ENCODE measurements around the gene PSMF1.
A peak's percentile ranks its signal among the peaks of the same experiment; 100 is the strongest.

The PSMF1 gene

DNA sequence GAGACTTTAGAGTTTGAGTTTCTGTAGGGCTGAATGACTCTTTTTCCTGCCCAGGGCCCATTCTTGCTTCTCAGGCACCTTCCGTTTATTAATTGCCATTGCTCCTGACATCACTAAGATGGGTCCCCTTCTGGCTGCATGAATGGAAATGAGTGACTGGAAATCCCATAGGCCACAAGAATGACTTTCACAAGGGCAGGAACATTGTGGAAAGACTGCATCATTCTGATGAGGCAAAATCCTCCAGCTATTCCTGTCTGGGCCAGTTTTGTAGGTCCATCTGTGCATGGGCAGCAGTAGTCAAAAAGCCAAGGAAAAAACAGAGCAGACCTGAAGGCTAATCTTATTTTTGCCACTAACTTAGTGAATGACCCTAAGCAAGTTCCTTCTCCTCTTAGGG is 47.1 kb downstream of the PSMF1 start:
- no peak for DNase-seq

- no peak for DNase-seq
Observed at GRCh38 chr20:1165941-1166340, 47.5 kb downstream of the PSMF1 start.

- no peak for DNase-seq
Observed at GRCh38 chr20:1166948-1167720, 48.7 kb downstream of the PSMF1 start.

DNA sequence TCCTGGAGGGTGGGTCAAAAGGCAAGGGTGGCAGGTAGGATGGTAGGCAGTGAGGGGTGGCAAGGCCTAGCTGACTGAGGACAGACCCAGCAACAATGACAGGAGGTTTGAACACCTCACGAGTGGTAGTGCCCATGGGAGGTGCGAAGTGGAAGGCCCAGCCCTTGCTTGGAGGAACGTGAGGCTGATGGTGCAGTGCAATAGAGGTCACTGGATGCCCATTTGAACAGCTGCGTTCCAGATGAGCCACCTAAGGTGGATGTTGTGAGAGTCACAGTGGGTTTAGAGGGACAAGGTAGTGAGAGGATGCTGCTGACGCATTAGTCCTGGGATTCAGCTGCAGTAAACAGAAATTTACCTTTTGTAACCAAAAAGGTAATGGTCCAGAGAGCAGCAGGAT is 50.8 kb downstream of the PSMF1 start:
- no peak for DNase-seq

DNA sequence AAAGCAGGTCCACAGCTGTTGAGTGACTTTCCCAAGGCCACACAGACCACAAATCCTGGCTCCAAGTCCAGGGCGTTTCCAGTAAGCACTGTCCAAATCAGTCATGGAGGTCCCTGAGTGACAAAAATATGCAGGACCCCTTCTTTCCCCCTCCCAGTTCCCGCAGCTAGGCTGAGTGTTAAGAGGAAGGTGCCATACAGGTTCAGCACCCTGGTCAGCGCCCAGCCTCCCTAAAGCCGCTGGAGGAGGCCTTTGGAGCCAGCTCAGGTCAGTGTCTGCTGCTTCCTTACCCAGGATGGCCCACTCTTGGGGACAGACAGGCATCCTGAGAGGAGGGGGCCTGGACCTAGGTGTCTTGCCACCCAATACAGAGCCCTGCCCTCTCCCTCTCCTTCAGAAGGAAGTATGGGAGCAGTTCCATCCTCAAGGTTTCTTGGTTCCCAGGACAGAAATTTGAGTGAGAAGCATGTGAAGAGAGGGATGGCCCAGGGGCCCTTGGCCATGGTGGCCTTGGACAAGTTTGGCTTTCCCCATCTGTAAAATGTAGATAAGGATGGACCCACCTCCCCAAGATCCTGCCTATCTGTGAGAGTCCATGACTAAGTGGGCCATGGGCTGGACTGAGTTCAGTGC is 53.2 kb downstream of the PSMF1 start:
- DNase-seq = peak; percentile 26

GRCh38 chr20:1173698-1174097 is 55.3 kb downstream of the PSMF1 start:
- DNase-seq = no peak

DNA sequence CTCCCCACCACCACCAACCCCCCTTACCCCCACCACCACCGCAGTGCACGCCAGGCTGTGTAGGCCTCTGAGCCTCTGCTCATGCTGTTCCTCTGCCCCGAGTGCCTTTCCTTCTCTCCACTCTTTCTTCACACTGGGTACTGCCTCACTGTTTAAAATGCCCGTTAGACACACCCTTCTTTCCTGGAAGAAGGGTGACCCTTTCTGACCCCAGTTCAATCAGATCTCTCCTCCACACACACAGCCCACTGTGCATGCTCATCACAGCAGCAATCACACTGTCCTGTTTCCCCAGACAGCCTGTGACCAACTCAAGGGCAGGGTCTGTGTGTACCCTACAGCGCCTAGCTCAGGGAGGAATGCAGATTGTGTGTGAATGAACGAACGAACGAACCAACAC is 56.4 kb downstream of the PSMF1 start:
- DNase-seq = no peak

GRCh38 chr20:1177680-1178079 is 59.3 kb downstream of the PSMF1 start:
- DNase-seq = no peak

GRCh38 chr20:1178103-1178502 is 59.7 kb downstream of the PSMF1 start:
- DNase-seq = no peak

- no peak for DNase-seq
Observed at GRCh38 chr20:1178623-1179022, 60.2 kb downstream of the PSMF1 start.

- no peak for DNase-seq
Observed at GRCh38 chr20:1180949-1181348, 62.5 kb downstream of the PSMF1 start.

DNA sequence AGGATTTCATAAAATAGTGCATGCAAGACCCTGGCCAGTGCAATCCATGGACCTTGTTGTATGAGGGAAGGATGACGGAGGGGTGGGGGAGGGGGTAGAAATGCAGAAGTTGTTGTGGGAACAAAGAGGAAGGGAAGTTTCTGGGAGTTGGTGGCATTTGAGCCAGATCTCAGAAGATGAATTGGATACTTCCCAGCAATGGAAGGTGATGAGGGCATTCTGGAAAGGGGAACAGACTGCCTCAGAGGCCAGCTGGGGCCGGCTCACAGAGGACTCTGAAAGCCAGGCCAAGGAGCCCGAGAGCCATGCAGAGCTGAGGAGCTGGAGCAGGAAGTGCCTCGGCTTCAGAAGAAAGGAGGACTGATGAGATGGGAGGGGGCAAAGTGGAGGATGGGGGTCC is 63.7 kb downstream of the PSMF1 start:
- no peak for DNase-seq

- DNase-seq = no peak
Observed at GRCh38 chr20:1183153-1183552, 64.8 kb downstream of the PSMF1 start.

DNA sequence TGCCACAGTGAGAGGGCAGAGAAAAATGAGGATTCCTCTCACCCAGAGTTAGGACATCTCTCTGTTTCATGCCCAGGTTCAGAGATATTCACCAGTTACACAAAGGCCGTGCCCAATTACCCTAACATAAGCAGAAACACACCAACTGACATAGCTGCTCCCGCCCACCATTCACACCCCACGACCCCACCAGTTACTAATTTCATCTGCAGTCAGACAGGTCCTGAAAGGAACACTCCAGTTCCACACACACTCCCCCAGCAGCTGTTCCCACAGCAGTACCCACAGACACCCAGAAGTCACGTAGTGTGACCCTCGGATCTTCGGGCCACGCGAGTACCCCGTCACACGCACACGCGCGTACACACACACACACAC is 65.8 kb downstream of the PSMF1 start:
- no peak for DNase-seq

- DNase-seq = peak; percentile 16
Observed at GRCh38 chr20:1184638-1185315, 66.4 kb downstream of the PSMF1 start, which contains the start of gene TMEM74B. Gene TMEM74B, minus strand, starts transcription at chr20:1184981. Its CDS starts 1,180 bp downstream, at chr20:1183801.

- DNase-seq = peak; percentile 32
Observed at GRCh38 chr20:1185316-1185741, 66.9 kb downstream of the PSMF1 start.

DNA sequence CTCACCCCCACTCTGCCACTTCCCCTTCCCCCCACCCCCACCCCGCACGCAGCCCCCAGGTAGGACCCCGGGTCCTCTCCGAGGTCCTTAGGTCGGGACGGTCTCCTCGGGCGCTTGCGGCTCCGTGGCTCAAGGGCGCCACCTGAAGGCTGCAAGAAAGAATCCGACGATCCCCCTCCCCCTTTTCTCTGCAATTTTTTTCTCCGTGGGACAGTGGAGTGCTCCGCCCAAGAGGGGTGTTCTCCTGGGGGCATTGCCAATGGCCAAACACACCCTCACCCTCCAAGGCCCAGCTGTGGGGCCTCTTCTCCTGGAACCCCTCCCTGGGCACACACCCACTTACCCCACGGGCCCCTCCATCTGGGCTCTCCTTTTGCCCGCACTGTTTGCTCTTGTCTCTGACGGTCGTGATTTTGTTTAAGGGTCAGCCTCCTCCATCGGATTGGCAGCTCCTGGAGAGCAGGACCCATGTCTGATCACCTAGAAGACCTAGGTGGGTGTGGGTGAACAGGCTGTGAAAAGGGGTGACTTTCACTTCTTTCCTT is 67.5 kb downstream of the PSMF1 start:
- peak; percentile 71 for DNase-seq

GRCh38 chr20:1186367-1186991 is 68.1 kb downstream of the PSMF1 start:
- DNase-seq = no peak

- DNase-seq = no peak
Observed at GRCh38 chr20:1187605-1188171, 69.3 kb downstream of the PSMF1 start.

GRCh38 chr20:1188347-1188746 is 69.9 kb downstream of the PSMF1 start:
- DNase-seq = no peak

DNA sequence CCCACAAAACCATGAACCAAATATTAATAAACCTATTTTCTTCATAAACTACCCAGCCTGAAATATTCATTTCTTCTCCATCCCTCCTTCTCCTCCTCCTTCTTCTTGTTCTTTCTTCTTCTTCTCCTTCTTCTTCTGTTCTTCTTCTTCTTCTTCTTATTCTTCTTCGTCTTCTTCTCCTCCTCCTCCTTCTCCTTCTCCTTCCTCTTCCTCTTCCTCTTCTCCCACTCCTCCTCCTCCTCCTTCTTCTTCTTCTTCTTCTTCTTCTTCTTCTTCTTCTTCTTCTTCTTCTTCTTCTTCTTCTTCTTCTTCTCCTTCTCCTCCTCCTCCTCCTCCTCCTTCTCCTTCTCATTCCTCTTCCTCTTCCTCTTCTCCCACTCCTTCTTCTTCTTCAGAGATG is 71.4 kb downstream of the PSMF1 start:
- DNase-seq = no peak

- DNase-seq = no peak
Observed at GRCh38 chr20:1190847-1191246, 72.4 kb downstream of the PSMF1 start.

DNA sequence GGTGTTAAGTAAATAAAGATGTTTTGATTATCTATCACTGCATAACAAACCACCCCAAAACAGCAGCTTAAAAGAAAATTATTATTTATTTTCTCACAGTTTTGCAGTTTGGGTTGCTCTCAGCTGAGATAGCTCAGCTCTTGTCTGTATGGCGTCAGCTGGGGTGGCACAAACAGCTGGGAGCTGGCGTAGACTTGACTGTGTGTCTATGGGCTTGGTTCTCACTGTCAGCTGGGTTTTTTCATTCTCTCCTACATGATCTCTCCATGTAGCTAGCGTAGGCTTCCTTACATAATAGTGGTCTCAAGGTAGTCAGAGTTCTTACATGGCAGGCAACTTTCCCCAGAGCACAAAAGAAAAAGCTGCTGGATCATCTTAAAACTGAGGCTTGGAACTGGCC is 72.9 kb downstream of the PSMF1 start:
- DNase-seq = no peak

All from stimulated activated CD4-positive, alpha-beta T cell treated with anti-CD3 and anti-CD28 coated beads, Interleukin-15, amount 100 ng/mL, for 24 hours (primary cell).